Stimulated activated CD4-positive, alpha-beta T cell treated with anti-CD3 and anti-CD28 coated beads, TNF-alpha, amount 100 ng/mL, for 24 hours (primary cell): ENCODE results near the gene BAZ1A.

Experiments used
- DNase-seq, 3 experiments: peaks; one replicate each; pipeline ENCODE4 v3.0.0-alpha.2; 2020; ENCODE audit warnings: low read depth in 3 of 3

The BAZ1A gene

GRCh38 chr14:34722723-34723545 is 152.2 kb downstream of the BAZ1A start:
- DNase-seq, result peak in 1 of 3 experiments; percentile 4

GRCh38 chr14:34721129-34721528 is 154.0 kb downstream of the BAZ1A start:
- no peak for DNase-seq

- DNase-seq, result no peak
These were observed 156.3 kb downstream of the BAZ1A start for GRCh38 chr14:34718750-34719304.

- DNase-seq, result no peak
These were observed 159.9 kb downstream of the BAZ1A start for GRCh38 chr14:34715127-34715863.

GRCh38 chr14:34714320-34715126 is 160.6 kb downstream of the BAZ1A start, which contains the start of gene CFL2:
Gene CFL2, minus strand, starts transcription at chr14:34714593. Its CDS starts 53 bp downstream, at chr14:34714540.
- DNase-seq, result peak; percentile 29 to 70 (median 46)

- peak in 2 of 3 experiments; percentile 20 to 38 for DNase-seq
These were observed 161.4 kb downstream of the BAZ1A start for GRCh38 chr14:34713681-34714319.

- no peak for DNase-seq
These were observed 162.0 kb downstream of the BAZ1A start for GRCh38 chr14:34713122-34713680.

- DNase-seq, result no peak
These were observed 163.1 kb downstream of the BAZ1A start for GRCh38 chr14:34711796-34712712.

- no peak for DNase-seq
These were observed 164.0 kb downstream of the BAZ1A start for GRCh38 chr14:34711169-34711568.

GRCh38 chr14:34710744-34711143 is 164.4 kb downstream of the BAZ1A start:
- DNase-seq, result no peak

- no peak for DNase-seq
These were observed 165.2 kb downstream of the BAZ1A start for GRCh38 chr14:34710006-34710405.

GRCh38 chr14:34707722-34708121 is 167.4 kb downstream of the BAZ1A start:
- DNase-seq, result no peak
